ENCODE data around the gene CROCC2. TPM values are rescaled to one million over a fixed set of nuclear protein-coding genes. Genes with fewer than 3 reads are reported as not detected.

Gene CROCC2
- polyA plus RNA-seq, 1 experiment: not detected

DNA sequence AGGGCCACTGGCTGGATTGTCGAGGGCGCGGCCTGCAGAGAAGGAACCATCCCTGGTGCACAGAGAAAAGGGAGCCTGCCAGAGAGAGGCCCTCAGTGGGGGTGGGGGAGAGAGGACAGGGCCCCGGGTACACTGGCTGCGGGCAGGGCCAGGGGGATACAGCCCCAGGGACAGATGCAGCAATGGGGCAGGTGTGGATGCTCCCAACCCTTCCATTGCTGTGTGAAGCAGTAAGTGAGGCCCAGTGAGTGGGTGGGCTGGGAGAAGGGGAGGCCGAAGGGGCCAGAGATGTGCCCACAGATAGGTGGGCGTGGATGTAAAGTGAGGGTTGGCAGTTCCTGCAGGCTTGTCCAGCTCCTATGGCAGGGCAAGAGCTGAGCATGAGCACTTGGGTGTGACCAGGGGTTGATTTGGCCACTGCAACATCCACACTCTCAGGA, 30.1 kb upstream of the CROCC2 start:
- no peaks in the 10 kb centered on the region for H3K36me3 ChIP-seq (ENCODE audit: control insufficient read depth, insufficient read depth, low read length)
- H3K4me3 ChIP-seq (ENCODE audit: low read depth, low read length): no peak overlapping the region
- no peak for DNase-seq (ENCODE audit: low read depth)
- TF ChIP-seq, protein P1, sequence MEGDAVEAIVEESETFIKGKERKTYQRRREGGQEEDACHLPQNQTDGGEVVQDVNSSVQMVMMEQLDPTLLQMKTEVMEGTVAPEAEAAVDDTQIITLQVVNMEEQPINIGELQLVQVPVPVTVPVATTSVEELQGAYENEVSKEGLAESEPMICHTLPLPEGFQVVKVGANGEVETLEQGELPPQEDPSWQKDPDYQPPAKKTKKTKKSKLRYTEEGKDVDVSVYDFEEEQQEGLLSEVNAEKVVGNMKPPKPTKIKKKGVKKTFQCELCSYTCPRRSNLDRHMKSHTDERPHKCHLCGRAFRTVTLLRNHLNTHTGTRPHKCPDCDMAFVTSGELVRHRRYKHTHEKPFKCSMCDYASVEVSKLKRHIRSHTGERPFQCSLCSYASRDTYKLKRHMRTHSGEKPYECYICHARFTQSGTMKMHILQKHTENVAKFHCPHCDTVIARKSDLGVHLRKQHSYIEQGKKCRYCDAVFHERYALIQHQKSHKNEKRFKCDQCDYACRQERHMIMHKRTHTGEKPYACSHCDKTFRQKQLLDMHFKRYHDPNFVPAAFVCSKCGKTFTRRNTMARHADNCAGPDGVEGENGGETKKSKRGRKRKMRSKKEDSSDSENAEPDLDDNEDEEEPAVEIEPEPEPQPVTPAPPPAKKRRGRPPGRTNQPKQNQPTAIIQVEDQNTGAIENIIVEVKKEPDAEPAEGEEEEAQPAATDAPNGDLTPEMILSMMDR (IDR thresholded peaks at IDR 0.05; ENCODE audit: insufficient read depth, low read depth, low read length): no peak
- no peaks in the 10 kb centered on the region for H3K27me3 ChIP-seq (ENCODE audit: control insufficient read depth, insufficient read depth, low read length)
- ChIA-PET POLR2A (no interaction called here), CTCF (no interaction called here)

DNA sequence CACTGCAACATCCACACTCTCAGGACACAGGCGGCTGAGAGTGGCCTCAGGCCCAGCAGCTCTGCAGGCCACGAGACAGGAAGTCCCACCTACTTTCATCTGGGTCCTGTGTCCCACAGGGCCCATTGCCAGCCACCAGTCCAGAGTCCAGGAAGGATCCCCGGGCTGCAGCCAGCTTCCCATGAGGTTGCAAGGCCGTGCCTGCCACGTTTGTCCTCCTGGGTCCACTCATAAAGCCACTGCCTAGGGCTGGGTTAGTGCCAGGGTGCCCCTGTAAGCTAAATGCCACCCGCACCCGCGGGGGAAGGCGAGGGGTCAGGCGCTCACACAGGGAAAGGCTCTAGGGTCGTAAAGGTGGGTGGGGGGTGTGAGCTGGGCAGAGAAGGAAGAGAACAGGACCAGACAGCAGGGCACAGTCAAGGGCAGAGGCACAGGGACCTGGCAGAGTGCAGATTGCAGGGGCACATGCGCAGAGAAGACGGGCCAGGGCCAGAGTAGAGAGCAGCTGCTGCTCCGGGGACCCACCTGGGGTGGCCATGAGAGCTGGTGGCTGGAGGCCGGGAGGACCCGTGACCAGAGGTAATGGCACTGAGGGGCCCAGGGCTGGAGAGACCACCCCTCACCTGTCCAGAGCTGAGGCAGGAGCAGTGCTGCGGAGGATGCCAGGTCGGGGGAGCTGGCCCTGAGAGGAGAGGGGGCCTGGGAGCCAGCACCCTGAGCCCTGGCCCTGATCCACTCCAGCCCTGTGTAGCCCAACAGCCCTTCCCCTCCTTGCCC, 29.5 kb upstream of the CROCC2 start:
- ChIA-PET POLR2A (interaction anchor here (0.6 kb wide), 1 partner anchor 35 kb away, joined by 15 read pairs; no protein-coding TSS in a partner anchor), CTCF (no interaction called here)
- TF ChIP-seq, protein P1 (IDR thresholded peaks at IDR 0.05; ENCODE audit: insufficient read depth, low read depth, low read length): no peak
- Histone ChIP-seq H3K27me3 (ENCODE audit: control insufficient read depth, insufficient read depth, low read length) (no peaks in the 10 kb centered on the region), H3K36me3 (ENCODE audit: control insufficient read depth, insufficient read depth, low read length) (no peaks in the 10 kb centered on the region), H3K4me3 (ENCODE audit: low read depth, low read length) (no peak overlapping the region)
- no peak for DNase-seq (ENCODE audit: low read depth)

DNA sequence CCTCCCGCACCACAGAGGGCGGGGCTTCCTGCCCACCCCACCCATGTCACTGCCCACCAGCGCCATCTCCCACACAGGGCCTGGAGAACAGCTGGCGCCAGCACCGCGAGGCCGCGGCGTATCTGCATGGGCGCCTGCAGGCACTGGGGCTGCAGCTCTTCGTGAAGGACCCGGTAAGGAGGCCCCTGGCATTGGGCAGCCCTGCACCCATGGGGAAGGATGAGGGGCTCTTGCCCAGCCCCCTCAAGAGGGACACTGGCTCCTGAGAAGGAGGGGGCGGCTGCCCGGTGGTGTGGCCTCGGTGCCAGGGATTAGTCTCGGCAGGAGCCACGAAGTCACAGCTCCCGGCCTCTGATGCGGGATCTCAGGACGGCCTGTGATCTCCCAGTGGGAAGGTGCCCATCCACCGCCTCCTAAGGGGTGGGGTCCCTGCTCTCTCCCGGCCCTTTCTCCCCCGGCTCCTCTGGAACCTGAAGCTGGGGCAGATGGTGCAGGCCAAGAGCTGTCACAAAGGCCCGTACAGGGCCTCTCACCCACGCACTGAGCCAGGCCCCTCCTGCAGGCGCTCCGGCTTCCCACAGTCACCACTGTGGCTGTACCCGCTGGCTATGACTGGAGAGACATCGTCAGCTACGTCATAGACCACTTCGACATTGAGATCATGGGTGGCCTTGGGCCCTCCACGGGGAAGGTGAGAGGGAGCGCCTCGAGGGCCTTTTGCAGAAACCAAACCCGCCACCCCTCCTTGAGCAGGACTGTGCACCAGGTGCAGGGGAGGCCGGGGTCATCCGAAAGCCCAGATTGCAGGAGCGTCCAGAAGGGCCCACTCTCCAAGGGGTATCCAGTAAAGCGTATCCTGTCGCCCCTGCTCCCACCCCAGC, 28.4 kb upstream of the CROCC2 start:
- Histone ChIP-seq H3K27me3 (ENCODE audit: control insufficient read depth, insufficient read depth, low read length) (0 out of 2 replicates have a peak, but pooled peaks cover 3% of the 10 kb centered on the region), H3K4me3 (ENCODE audit: low read depth, low read length) (no peak overlapping the region), H3K36me3 (ENCODE audit: control insufficient read depth, insufficient read depth, low read length) (no peaks in the 10 kb centered on the region)
- TF ChIP-seq, protein P1 (IDR thresholded peaks at IDR 0.05; ENCODE audit: insufficient read depth, low read depth, low read length): no peak
- CTCF ChIA-PET: no interaction called here
- DNase-seq (ENCODE audit: low read depth): no peak
- POLR2A ChIA-PET: interaction anchor here (0.6 kb wide), 1 partner anchor 36 kb away, joined by 15 read pairs; no protein-coding TSS in a partner anchor

DNA sequence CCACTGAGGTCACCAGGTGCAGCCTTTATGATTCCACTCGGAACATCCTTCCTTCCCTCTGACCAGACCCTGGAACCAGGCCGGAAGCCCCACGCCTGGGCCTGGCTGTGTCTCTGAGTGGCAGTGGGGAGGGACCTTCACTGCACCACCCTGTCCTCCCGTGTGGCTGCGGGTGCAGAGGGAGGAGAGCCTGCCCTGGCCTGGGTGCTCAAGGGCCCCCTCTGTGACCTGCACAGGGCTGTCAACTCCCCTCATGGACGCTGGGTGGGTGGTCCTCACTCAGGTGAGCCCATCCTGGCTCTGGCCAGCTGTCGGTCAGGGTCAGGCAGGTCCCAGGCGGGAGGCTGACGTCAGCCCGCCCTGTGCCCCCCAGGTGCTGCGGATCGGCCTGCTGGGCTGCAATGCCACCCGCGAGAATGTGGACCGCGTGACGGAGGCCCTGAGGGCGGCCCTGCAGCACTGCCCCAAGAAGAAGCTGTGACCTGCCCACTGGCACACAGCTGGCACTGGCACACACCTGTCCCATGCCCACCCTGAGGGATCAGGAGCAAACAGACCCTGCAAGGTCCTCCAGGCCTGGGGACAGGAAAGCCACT, 27.7 kb upstream of the CROCC2 start:
- peaks cover 4% of the 10 kb centered on the region; the same call in 1 of the 2 replicates for H3K27me3 ChIP-seq (ENCODE audit: control insufficient read depth, insufficient read depth, low read length)
- CTCF ChIA-PET: no interaction called here
- POLR2A ChIA-PET: no interaction called here
- no peak overlapping the region for H3K4me3 ChIP-seq (ENCODE audit: low read depth, low read length)
- no peaks in the 10 kb centered on the region for H3K36me3 ChIP-seq (ENCODE audit: control insufficient read depth, insufficient read depth, low read length)
- no peak for DNase-seq (ENCODE audit: low read depth)
- TF ChIP-seq, protein P1 (IDR thresholded peaks at IDR 0.05; ENCODE audit: insufficient read depth, low read depth, low read length): no peak

DNA sequence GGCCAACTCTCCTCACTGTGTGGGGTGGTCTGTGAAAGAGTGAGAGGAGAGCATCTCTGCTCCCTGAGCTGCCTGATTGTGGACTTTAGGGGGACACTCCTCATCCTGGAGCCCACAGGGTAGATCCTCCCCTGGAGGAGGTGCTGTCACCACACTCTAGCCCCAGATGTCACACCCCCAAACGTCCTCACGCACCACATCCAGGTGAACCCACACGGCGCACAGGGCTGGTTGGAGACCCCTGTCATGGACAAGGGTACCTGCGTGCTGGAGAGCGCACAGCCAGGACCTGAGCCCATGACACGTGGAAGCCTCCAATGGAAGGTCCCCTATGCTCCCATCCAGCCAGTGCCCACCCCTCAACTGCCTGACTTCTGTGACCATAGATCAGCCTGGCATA, 27.0 kb upstream of the CROCC2 start:
- ChIA-PET POLR2A (no interaction called here), CTCF (interaction anchor here (0.7 kb wide), 1 partner anchor 546 kb away, joined by 3 read pairs; no protein-coding TSS in a partner anchor)
- no peaks in the 10 kb centered on the region for H3K36me3 ChIP-seq (ENCODE audit: control insufficient read depth, insufficient read depth, low read length)
- no peak for DNase-seq (ENCODE audit: low read depth)
- H3K4me3 ChIP-seq (ENCODE audit: low read depth, low read length): no peak overlapping the region
- peaks cover 4% of the 10 kb centered on the region; the same call in 1 of the 2 replicates for H3K27me3 ChIP-seq (ENCODE audit: control insufficient read depth, insufficient read depth, low read length)
- TF ChIP-seq, protein P1 (IDR thresholded peaks at IDR 0.05; ENCODE audit: insufficient read depth, low read depth, low read length): no peak
